GM23338 (cell line): ENCODE results near the gene OR51I2. TPM values are rescaled to one million over a fixed set of nuclear protein-coding genes. Genes with fewer than 3 reads are reported as not detected.

ENCODE experiments used
- ATAC-seq: fragments of 200-7000 bp; cut with Tn5 transposase; 3 replicates; pipeline ENCODE4 v1.9.1; 2020
- DNase-seq: peaks from one replicate; pipeline ENCODE4 v3.0.0-alpha.2; 2015; ENCODE audit warnings: low spot score
- H2AFZ ChIP-seq: fragments of 200-600 bp; sonication (generic); 2 replicates; pipeline ENCODE4 v1.8.0; 2016; ENCODE audit warnings: antibody characterized with exemption, mild to moderate bottlenecking, moderate library complexity
- H3F3A ChIP-seq: fragments of 200-600 bp; sonication (generic); replicated peaks from 2 replicates; pipeline ENCODE4 v1.8.0; 2017; ENCODE audit warnings: antibody characterized with exemption, mixed run types, low read depth
- H3K27ac ChIP-seq: fragments of 200-600 bp; sonication (generic); 2 replicates; pipeline ENCODE4 v1.6.1; 2016; ENCODE audit warnings: low read depth
- H3K27me3 ChIP-seq: fragments of 200-600 bp; sonication (generic); 2 replicates; pipeline ENCODE4 v1.8.0; 2016; ENCODE audit warnings: mild to moderate bottlenecking, mixed run types, moderate library complexity; ENCODE audit not compliant: insufficient read depth
- H3K36me3 ChIP-seq: fragments of 200-600 bp; sonication (generic); 2 replicates; pipeline ENCODE4 v1.8.0; 2016; ENCODE audit warnings: mild to moderate bottlenecking; ENCODE audit not compliant: insufficient read depth
- H3K4me1 ChIP-seq: fragments of 200-600 bp; sonication (generic); 2 replicates; pipeline ENCODE4 v1.8.0; 2016; ENCODE audit warnings: mild to moderate bottlenecking, moderate library complexity; ENCODE audit not compliant: insufficient read depth
- H3K4me2 ChIP-seq: fragments of 200-600 bp; sonication (generic); 2 replicates; pipeline ENCODE4 v1.7.1; 2017; ENCODE audit warnings: mixed run types
- H3K4me3 ChIP-seq: fragments of 200-600 bp; sonication (generic); 2 replicates; pipeline ENCODE4 v1.6.1; 2016; ENCODE audit warnings: mixed run types
- H3K79me2 ChIP-seq: fragments of 200-600 bp; sonication (generic); replicated peaks from 2 replicates; pipeline ENCODE4 v1.8.0; 2017; ENCODE audit warnings: mild to moderate bottlenecking; ENCODE audit not compliant: insufficient read depth
- H3K9me2 ChIP-seq: fragments of 200-600 bp; sonication (generic); 2 replicates; pipeline ENCODE4 v1.8.0; 2017; ENCODE audit not compliant: insufficient read depth
- H4K20me1 ChIP-seq: fragments of 200-600 bp; sonication (generic); replicated peaks from 2 replicates; pipeline ENCODE4 v1.8.0; 2017; ENCODE audit warnings: mild to moderate bottlenecking; ENCODE audit not compliant: insufficient read depth
- H3K27ac Mint-ChIP-seq: 2 replicates; pipeline ENCODE4 v1.8.0; 2020; ENCODE audit warnings: inconsistent platforms, mild to moderate bottlenecking, moderate library complexity, mixed read lengths
- H3K27me3 Mint-ChIP-seq: 3 replicates; pipeline ENCODE4 v1.8.0; 2022; ENCODE audit warnings: low read depth, mild to moderate bottlenecking, moderate library complexity, mixed read lengths, inconsistent platforms; ENCODE audit not compliant: insufficient read depth, poor library complexity
- H3K36me3 Mint-ChIP-seq: 3 replicates; pipeline ENCODE4 v1.8.0; 2021; ENCODE audit warnings: low read depth, mild to moderate bottlenecking, inconsistent platforms, moderate library complexity, mixed read lengths
- H3K4me1 Mint-ChIP-seq: 3 replicates; pipeline ENCODE4 v1.8.0; 2020; ENCODE audit warnings: mild to moderate bottlenecking, inconsistent platforms, mixed read lengths
- H3K4me3 Mint-ChIP-seq: 3 replicates; pipeline ENCODE4 v1.8.0; 2021; ENCODE audit warnings: moderate library complexity, mild to moderate bottlenecking, inconsistent platforms, mixed read lengths
- H3K9me3 Mint-ChIP-seq: 3 replicates; pipeline ENCODE4 v1.8.0; 2020; ENCODE audit warnings: moderate library complexity, mild to moderate bottlenecking, inconsistent platforms, mixed read lengths
- NANOG ChIP-seq: IDR thresholded peaks from 2 replicates; pipeline ENCODE4 v1.6.1; 2016; ENCODE audit warnings: antibody characterized with exemption, borderline replicate concordance
- polyA plus RNA-seq: library from polyadenylated mRNA; unstranded; fragments of >200 nt; fragmentation: Nextera tagmentation; extraction: Ambion mirVana; gene quantifications from 2 replicates; pipeline ENCODE4 v1.2.1, GENCODE V29; 2016
- total RNA-seq: library from RNA; depleted of rRNA; stranded (reverse); fragments of >200 nt; shearing (Covaris generic); gene quantifications from 2 replicates; pipeline ENCODE4 v1.2.3, GENCODE V29; 2014
- TF ChIP-seq, protein P1 (sequence below): fragments of 250-450 bp; sonication (Bioruptor Pico); IDR thresholded peaks from 2 replicates; pipeline ENCODE4 v1.5.0; 2020; ENCODE audit warnings: mild to moderate bottlenecking, moderate library complexity

OR51I2 gene
- total and polyA plus RNA-seq, 2 experiments from 2014 or later: not detected

DNA sequence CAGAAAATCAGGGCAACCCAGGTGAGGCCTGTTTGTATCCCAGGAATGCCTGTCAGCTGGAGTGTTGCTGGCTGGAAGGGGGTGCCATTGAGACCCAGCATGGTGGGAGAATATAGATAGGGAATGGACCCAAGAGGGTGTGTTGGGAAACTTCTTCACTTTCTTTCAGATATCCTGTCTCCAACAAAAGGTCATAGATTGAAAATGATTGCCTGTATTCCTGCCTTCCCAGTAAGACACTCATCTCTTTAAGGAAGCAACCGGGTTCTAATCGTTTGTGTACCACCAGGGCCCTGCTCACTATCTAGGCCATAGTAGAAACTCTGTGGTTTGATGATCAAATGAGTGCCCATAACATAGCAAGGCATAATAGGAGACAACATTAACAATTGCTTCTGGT lies 7.7 kb upstream of the OR51I2 start, which contains the start of gene OR51I1 (continued):
- TF ChIP-seq, protein P1, sequence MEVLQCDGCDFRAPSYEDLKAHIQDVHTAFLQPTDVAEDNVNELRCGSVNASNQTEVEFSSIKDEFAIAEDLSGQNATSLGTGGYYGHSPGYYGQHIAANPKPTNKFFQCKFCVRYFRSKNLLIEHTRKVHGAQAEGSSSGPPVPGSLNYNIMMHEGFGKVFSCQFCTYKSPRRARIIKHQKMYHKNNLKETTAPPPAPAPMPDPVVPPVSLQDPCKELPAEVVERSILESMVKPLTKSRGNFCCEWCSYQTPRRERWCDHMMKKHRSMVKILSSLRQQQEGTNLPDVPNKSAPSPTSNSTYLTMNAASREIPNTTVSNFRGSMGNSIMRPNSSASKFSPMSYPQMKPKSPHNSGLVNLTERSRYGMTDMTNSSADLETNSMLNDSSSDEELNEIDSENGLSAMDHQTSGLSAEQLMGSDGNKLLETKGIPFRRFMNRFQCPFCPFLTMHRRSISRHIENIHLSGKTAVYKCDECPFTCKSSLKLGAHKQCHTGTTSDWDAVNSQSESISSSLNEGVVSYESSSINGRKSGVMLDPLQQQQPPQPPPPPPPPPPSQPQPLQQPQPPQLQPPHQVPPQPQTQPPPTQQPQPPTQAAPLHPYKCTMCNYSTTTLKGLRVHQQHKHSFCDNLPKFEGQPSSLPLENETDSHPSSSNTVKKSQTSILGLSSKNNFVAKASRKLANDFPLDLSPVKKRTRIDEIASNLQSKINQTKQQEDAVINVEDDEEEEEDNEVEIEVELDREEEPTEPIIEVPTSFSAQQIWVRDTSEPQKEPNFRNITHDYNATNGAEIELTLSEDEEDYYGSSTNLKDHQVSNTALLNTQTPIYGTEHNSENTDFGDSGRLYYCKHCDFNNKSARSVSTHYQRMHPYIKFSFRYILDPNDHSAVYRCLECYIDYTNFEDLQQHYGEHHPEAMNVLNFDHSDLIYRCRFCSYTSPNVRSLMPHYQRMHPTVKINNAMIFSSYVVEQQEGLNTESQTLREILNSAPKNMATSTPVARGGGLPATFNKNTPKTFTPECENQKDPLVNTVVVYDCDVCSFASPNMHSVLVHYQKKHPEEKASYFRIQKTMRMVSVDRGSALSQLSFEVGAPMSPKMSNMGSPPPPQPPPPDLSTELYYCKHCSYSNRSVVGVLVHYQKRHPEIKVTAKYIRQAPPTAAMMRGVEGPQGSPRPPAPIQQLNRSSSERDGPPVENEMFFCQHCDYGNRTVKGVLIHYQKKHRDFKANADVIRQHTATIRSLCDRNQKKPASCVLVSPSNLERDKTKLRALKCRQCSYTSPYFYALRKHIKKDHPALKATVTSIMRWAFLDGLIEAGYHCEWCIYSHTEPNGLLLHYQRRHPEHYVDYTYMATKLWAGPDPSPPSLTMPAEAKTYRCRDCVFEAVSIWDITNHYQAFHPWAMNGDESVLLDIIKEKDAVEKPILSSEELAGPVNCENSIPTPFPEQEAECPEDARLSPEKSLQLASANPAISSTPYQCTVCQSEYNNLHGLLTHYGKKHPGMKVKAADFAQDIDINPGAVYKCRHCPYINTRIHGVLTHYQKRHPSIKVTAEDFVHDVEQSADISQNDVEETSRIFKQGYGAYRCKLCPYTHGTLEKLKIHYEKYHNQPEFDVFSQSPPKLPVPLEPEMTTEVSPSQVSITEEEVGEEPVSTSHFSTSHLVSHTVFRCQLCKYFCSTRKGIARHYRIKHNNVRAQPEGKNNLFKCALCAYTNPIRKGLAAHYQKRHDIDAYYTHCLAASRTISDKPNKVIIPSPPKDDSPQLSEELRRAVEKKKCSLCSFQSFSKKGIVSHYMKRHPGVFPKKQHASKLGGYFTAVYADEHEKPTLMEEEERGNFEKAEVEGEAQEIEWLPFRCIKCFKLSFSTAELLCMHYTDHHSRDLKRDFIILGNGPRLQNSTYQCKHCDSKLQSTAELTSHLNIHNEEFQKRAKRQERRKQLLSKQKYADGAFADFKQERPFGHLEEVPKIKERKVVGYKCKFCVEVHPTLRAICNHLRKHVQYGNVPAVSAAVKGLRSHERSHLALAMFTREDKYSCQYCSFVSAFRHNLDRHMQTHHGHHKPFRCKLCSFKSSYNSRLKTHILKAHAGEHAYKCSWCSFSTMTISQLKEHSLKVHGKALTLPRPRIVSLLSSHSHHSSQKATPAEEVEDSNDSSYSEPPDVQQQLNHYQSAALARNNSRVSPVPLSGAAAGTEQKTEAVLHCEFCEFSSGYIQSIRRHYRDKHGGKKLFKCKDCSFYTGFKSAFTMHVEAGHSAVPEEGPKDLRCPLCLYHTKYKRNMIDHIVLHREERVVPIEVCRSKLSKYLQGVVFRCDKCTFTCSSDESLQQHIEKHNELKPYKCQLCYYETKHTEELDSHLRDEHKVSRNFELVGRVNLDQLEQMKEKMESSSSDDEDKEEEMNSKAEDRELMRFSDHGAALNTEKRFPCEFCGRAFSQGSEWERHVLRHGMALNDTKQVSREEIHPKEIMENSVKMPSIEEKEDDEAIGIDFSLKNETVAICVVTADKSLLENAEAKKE (CRISPR knock-in tag): no peak

DNA sequence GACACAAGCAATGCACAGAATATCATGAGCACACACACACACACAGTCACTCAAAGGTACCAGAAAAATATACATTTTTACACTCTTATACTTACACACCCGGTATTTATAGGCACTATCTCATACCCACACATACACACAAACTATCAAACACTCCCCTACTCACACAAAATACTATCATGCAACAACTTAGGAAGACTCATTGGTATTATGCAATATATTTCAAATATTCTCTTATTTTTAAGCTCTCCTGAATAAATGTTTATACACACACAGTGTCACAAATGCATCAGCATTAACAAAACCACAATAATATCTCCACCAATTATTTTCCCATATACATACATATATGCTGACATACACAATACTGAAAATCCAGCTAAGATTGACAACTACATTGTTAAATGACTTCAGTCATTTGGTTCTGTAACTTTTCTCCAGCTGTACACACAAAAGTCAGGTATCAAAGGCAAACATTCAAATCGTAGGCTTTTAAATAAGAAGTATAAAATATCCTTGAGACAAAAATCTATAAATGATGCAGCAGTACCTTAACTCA lies 5.2 kb upstream of the OR51I2 start:
- peaks cover 1% of the 10 kb centered on the region for H3K27me3 Mint-ChIP-seq
- H3F3A ChIP-seq: no peaks in the 10 kb centered on the region
- TF ChIP-seq NANOG: no peak
- H4K20me1 ChIP-seq: no peaks in the 10 kb centered on the region
- H3K79me2 ChIP-seq: no peaks in the 10 kb centered on the region
- H3K9me3 Mint-ChIP-seq: no peaks in the 10 kb centered on the region
- H3K4me1 Mint-ChIP-seq: no peaks in the 10 kb centered on the region
- H3K27ac Mint-ChIP-seq: no peak overlapping the region
- peaks cover 6% of the 10 kb centered on the region; the same call in 1 of the 2 replicates for H3K9me2 ChIP-seq
- H3K4me2 ChIP-seq: no peak overlapping the region
- H3K36me3 Mint-ChIP-seq: no peaks in the 10 kb centered on the region
- DNase-seq (no peak), ATAC-seq (no peak)
- no peaks in the 10 kb centered on the region for H3K36me3 ChIP-seq
- no peak overlapping the region for H3K4me3 Mint-ChIP-seq
- no peak overlapping the region for H3K4me3 ChIP-seq
- no peak overlapping the region for H3K27ac ChIP-seq
- no peak overlapping the region for H2AFZ ChIP-seq
- H3K27me3 ChIP-seq: no peaks in the 10 kb centered on the region
- no peaks in the 10 kb centered on the region for H3K4me1 ChIP-seq

DNA sequence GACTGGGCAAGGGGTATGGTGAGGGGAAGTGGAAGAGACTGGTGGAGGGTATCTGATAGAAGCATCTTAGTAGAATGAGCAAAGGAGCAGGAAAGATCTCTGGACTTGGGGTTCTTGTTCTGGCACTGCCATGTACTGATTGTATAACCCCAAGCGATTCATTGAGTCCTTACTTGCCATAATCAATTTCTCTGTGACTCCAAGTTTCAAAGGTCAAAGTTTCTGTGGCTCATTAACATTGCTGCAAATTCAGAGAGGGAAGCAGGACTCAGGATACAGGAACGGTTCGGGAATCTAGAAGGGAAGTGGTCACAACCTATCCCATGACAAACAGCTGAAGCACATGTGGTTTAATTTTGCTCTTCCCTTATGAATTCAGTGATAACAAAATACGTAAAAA lies 309 bp downstream of the OR51I2 start:
- Mint-ChIP-seq H3K4me1 (peaks cover 18% of the 10 kb centered on the region; the same call in 2 of the 3 replicates), H3K9me3 (no peaks in the 10 kb centered on the region), H3K27me3 (no peaks in the 10 kb centered on the region), H3K27ac (no peak overlapping the region), H3K4me3 (no peak overlapping the region), H3K36me3 (no peaks in the 10 kb centered on the region)
- DNase-seq (no peak), ATAC-seq (no peak)
- Histone ChIP-seq H3K4me3 (no peak overlapping the region), H3K27ac (no peak overlapping the region), H3K36me3 (no peaks in the 10 kb centered on the region), H3K4me2 (no peak overlapping the region), H4K20me1 (no peaks in the 10 kb centered on the region), H3K9me2 (peaks cover 3% of the 10 kb centered on the region; the same call in 1 of the 2 replicates), H3K4me1 (peaks cover 6% of the 10 kb centered on the region), H2AFZ (no peak overlapping the region), H3K27me3 (no peaks in the 10 kb centered on the region), H3K79me2 (no peaks in the 10 kb centered on the region), H3F3A (no peaks in the 10 kb centered on the region)
- TF ChIP-seq, protein P1 (CRISPR knock-in tag): no peak
